Neural cell (in vitro differentiated cells): ENCODE results near the gene MEGF6. TPM values are rescaled to one million over a fixed set of nuclear protein-coding genes. Genes with fewer than 3 reads are reported as not detected.

Experiments
- H2AFZ ChIP-seq: fragments of 200-600, 300-800 bp; sonication (generic), shearing (Covaris generic); 2 replicates; pipeline ENCODE4 v1.6.0; 2014; ENCODE audit warnings: low read depth, mild to moderate bottlenecking, antibody characterized with exemption, low read length, moderate library complexity
- H3F3A ChIP-seq: fragments of 200-600 bp; shearing (Covaris generic); 2 replicates; pipeline ENCODE4 v1.6.1; 2016; ENCODE audit warnings: mild to moderate bottlenecking, moderate library complexity, mixed read lengths, antibody characterized with exemption, low read length; ENCODE audit not compliant: insufficient read depth, poor library complexity, severe bottlenecking
- H3K27ac ChIP-seq: fragments of 200-600, 300-800 bp; sonication (generic), shearing (Covaris generic); 2 replicates; pipeline ENCODE4 v1.5.1; 2014; ENCODE audit warnings: mild to moderate bottlenecking, low read length, moderate library complexity
- H3K27me3 ChIP-seq: fragments of 300-800, 200-600 bp; sonication (generic), shearing (Covaris generic); 2 replicates; pipeline ENCODE4 v1.6.0; 2014; ENCODE audit warnings: mild to moderate bottlenecking, low read depth, low read length, moderate library complexity; ENCODE audit not compliant: insufficient read depth
- H3K36me3 ChIP-seq: fragments of 300-800, 200-600 bp; sonication (generic), shearing (Covaris generic); 2 replicates; pipeline ENCODE4 v1.5.1; 2014; ENCODE audit warnings: mild to moderate bottlenecking, antibody characterized with exemption, low read length, moderate library complexity; ENCODE audit not compliant: insufficient read depth
- H3K4me2 ChIP-seq: fragments of 300-800, 200-600 bp; sonication (generic), shearing (Covaris generic); 2 replicates; pipeline ENCODE4 v1.6.0; 2014; ENCODE audit warnings: mild to moderate bottlenecking, low read length
- H3K4me3 ChIP-seq: fragments of 300-800, 200-600 bp; sonication (generic), shearing (Covaris generic); 2 replicates; pipeline ENCODE4 v1.5.1; 2014; ENCODE audit warnings: mild to moderate bottlenecking, low read length, moderate library complexity
- H3K79me2 ChIP-seq: fragments of 200-600 bp; shearing (Covaris generic); replicated peaks from 2 replicates; pipeline ENCODE4 v1.6.0; 2014; ENCODE audit warnings: mild to moderate bottlenecking, low read length, moderate library complexity; ENCODE audit not compliant: insufficient read depth
- H3K9ac ChIP-seq: fragments of 300-800, 200-600 bp; sonication (generic), shearing (Covaris generic); 2 replicates; pipeline ENCODE4 v1.6.1; 2016; ENCODE audit warnings: mild to moderate bottlenecking, low read length, mixed read lengths
- H3K9me2 ChIP-seq: fragments of 200-600 bp; shearing (Covaris generic); 2 replicates; pipeline ENCODE4 v1.6.1; 2016; ENCODE audit warnings: mild to moderate bottlenecking, low read length, mixed read lengths; ENCODE audit not compliant: insufficient read depth
- H3K9me3 ChIP-seq: fragments of 200-600, 300-800 bp; sonication (generic), shearing (Covaris generic); 2 replicates; pipeline ENCODE4 v1.6.1; 2016; ENCODE audit warnings: mild to moderate bottlenecking, mixed run types, low read length, moderate library complexity, mixed read lengths
- H4K20me1 ChIP-seq: fragments of 200-600 bp; shearing (Covaris generic); 2 replicates; pipeline ENCODE4 v1.6.1; 2016; ENCODE audit warnings: mild to moderate bottlenecking, mixed run types; ENCODE audit not compliant: insufficient read depth
- EP300 ChIP-seq: fragments of 450-650 bp; conservative IDR thresholded peaks from 2 replicates; pipeline ENCODE4 v1.6.1; 2014; ENCODE audit warnings: antibody characterized with exemption, mild to moderate bottlenecking, moderate library complexity; ENCODE audit not compliant: poor library complexity, severe bottlenecking
- EZH2 ChIP-seq: fragments of 200-600, 300-800 bp; shearing (Covaris generic), sonication (generic); IDR thresholded peaks from 2 replicates; pipeline ENCODE4 v1.6.1; 2014; ENCODE audit warnings: antibody characterized with exemption, low read length, borderline replicate concordance, mild to moderate bottlenecking; ENCODE audit not compliant: insufficient read depth, poor library complexity, severe bottlenecking
- MXI1 ChIP-seq: fragments of 450-650 bp; conservative IDR thresholded peaks from 2 replicates; pipeline ENCODE4 v1.6.1; 2014; ENCODE audit warnings: antibody characterized with exemption, mild to moderate bottlenecking; ENCODE audit not compliant: poor library complexity, severe bottlenecking
- POLR2AphosphoS5 ChIP-seq: IDR thresholded peaks from 2 replicates; pipeline ENCODE4 v1.6.1; 2012
- RAD21 ChIP-seq: fragments of 450-650 bp; conservative IDR thresholded peaks from 2 replicates; pipeline ENCODE4 v1.6.1; 2014; ENCODE audit warnings: antibody characterized with exemption, mild to moderate bottlenecking, moderate library complexity
- SMC3 ChIP-seq: fragments of 450-650 bp; conservative IDR thresholded peaks from 2 replicates; pipeline ENCODE4 v1.6.1; 2014; ENCODE audit warnings: antibody characterized with exemption, mild to moderate bottlenecking, moderate library complexity; ENCODE audit not compliant: poor library complexity
- TAF1 ChIP-seq: IDR thresholded peaks from 2 replicates; pipeline ENCODE4 v1.6.1; 2012; ENCODE audit warnings: low read depth
- polyA plus RNA-seq: library from polyadenylated mRNA; depleted of rRNA; stranded (reverse); fragments of >200 nt; gene quantifications from 2 replicates; pipeline ENCODE4 v1.2.3, GENCODE V29; 2014
- TF ChIP-seq, protein P1 (sequence below): fragments of 450-650 bp; IDR thresholded peaks from 2 replicates; pipeline ENCODE4 v1.5.1; 2014; ENCODE audit warnings: antibody characterized with exemption, mild to moderate bottlenecking, moderate library complexity; ENCODE audit not compliant: poor library complexity, severe bottlenecking
- TF ChIP-seq, protein P2 (sequence below): IDR thresholded peaks from 2 replicates; pipeline ENCODE4 v1.6.1; 2012; ENCODE audit warnings: borderline replicate concordance

Gene MEGF6
- polyA plus RNA-seq, 1 donor from 2014 or later = 6.0 TPM

- H3K9me2 ChIP-seq = no peaks in the 10 kb centered on the region
- no peak overlapping the region for H2AFZ ChIP-seq
- H4K20me1 ChIP-seq = no peaks in the 10 kb centered on the region
- H3K79me2 ChIP-seq = no peaks in the 10 kb centered on the region
- H3K27me3 ChIP-seq = peaks cover 34% of the 10 kb centered on the region
- no peak overlapping the region for H3K9ac ChIP-seq
- no peaks in the 10 kb centered on the region for H3K36me3 ChIP-seq
- H3K4me2 ChIP-seq = no peak overlapping the region
- TF ChIP-seq SMC3 = no peak
- no peaks in the 10 kb centered on the region for H3K9me3 ChIP-seq
- H3F3A ChIP-seq = no peaks in the 10 kb centered on the region
- H3K27ac ChIP-seq = no peak overlapping the region
- no peak overlapping the region for H3K4me3 ChIP-seq
Measured at GRCh38 chr1:3656450-3657095, 45.3 kb upstream of the MEGF6 start.

- Histone ChIP-seq H3K9me3 (no peaks in the 10 kb centered on the region), H3K36me3 (no peaks in the 10 kb centered on the region), H4K20me1 (no peaks in the 10 kb centered on the region), H3F3A (no peaks in the 10 kb centered on the region), H3K4me2 (no peak overlapping the region), H2AFZ (no peak overlapping the region), H3K4me3 (no peak overlapping the region), H3K27me3 (peaks cover 50% of the 10 kb centered on the region), H3K27ac (no peak overlapping the region), H3K9ac (no peak overlapping the region), H3K79me2 (peaks cover under 1% of the 10 kb centered on the region), H3K9me2 (no peaks in the 10 kb centered on the region)
- TF ChIP-seq EZH2 = no peak
- TF ChIP-seq POLR2AphosphoS5 = no peak
- TF ChIP-seq, protein P1, sequence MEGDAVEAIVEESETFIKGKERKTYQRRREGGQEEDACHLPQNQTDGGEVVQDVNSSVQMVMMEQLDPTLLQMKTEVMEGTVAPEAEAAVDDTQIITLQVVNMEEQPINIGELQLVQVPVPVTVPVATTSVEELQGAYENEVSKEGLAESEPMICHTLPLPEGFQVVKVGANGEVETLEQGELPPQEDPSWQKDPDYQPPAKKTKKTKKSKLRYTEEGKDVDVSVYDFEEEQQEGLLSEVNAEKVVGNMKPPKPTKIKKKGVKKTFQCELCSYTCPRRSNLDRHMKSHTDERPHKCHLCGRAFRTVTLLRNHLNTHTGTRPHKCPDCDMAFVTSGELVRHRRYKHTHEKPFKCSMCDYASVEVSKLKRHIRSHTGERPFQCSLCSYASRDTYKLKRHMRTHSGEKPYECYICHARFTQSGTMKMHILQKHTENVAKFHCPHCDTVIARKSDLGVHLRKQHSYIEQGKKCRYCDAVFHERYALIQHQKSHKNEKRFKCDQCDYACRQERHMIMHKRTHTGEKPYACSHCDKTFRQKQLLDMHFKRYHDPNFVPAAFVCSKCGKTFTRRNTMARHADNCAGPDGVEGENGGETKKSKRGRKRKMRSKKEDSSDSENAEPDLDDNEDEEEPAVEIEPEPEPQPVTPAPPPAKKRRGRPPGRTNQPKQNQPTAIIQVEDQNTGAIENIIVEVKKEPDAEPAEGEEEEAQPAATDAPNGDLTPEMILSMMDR = no peak
- TF ChIP-seq SMC3 = no peak
- TF ChIP-seq, protein P2, sequence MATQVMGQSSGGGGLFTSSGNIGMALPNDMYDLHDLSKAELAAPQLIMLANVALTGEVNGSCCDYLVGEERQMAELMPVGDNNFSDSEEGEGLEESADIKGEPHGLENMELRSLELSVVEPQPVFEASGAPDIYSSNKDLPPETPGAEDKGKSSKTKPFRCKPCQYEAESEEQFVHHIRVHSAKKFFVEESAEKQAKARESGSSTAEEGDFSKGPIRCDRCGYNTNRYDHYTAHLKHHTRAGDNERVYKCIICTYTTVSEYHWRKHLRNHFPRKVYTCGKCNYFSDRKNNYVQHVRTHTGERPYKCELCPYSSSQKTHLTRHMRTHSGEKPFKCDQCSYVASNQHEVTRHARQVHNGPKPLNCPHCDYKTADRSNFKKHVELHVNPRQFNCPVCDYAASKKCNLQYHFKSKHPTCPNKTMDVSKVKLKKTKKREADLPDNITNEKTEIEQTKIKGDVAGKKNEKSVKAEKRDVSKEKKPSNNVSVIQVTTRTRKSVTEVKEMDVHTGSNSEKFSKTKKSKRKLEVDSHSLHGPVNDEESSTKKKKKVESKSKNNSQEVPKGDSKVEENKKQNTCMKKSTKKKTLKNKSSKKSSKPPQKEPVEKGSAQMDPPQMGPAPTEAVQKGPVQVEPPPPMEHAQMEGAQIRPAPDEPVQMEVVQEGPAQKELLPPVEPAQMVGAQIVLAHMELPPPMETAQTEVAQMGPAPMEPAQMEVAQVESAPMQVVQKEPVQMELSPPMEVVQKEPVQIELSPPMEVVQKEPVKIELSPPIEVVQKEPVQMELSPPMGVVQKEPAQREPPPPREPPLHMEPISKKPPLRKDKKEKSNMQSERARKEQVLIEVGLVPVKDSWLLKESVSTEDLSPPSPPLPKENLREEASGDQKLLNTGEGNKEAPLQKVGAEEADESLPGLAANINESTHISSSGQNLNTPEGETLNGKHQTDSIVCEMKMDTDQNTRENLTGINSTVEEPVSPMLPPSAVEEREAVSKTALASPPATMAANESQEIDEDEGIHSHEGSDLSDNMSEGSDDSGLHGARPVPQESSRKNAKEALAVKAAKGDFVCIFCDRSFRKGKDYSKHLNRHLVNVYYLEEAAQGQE = no peak
- TF ChIP-seq RAD21 = no peak
- no peak for TF ChIP-seq TAF1
- no peak for TF ChIP-seq EP300
- TF ChIP-seq MXI1 = no peak
Measured at GRCh38 chr1:3654549-3655281, 43.4 kb upstream of the MEGF6 start.
